GM12878 (cell line): ENCODE results near the gene IL1RAP.

ENCODE experiments used
- ATF3 ChIP-seq: IDR thresholded peaks from 2 replicates; pipeline ENCODE4 v1.6.1; 2011; ENCODE audit warnings: low read depth, mild to moderate bottlenecking, low read length, moderate library complexity, borderline replicate concordance; ENCODE audit errors: extremely low read depth
- CTCF ChIP-seq, 3 experiments: IDR thresholded peaks in 2 of 3; conservative IDR thresholded peaks in 1 of 3; 2 replicates each; pipeline ENCODE4 v1.5.1; 2011; ENCODE audit warnings: low read depth in 3 of 3, low read length in 3 of 3, mild to moderate bottlenecking in 3 of 3, control low read depth in 2 of 3, moderate library complexity in 2 of 3, inconsistent platforms in 1 of 3, mixed read lengths in 1 of 3; ENCODE audit not compliant: control insufficient read depth in 2 of 3, insufficient read depth in 1 of 3; ENCODE audit errors: extremely low read depth in 1 of 3
- EZH2 ChIP-seq: IDR thresholded peaks from 2 replicates; pipeline ENCODE4 v1.6.1; 2012; ENCODE audit warnings: low read depth, mild to moderate bottlenecking, control low read depth, inconsistent platforms, low read length, borderline replicate concordance; ENCODE audit not compliant: control insufficient read depth
- GATAD2B ChIP-seq: fragments of 450-650 bp; conservative IDR thresholded peaks from 2 replicates; pipeline ENCODE4 v1.6.1; 2017; ENCODE audit warnings: low read depth, mild to moderate bottlenecking, moderate library complexity
- REST ChIP-seq: IDR thresholded peaks from 2 replicates; pipeline ENCODE4 v1.6.1; 2012; ENCODE audit warnings: mild to moderate bottlenecking, low read depth, low read length
- SUZ12 ChIP-seq: fragments of 200-600 bp; sonication (generic); IDR thresholded peaks from one replicate; pipeline ENCODE4 v1.6.1; 2018; ENCODE audit warnings: antibody characterized with exemption, mild to moderate bottlenecking; ENCODE audit not compliant: unreplicated experiment
- TAF1 ChIP-seq: IDR thresholded peaks from 2 replicates; pipeline ENCODE4 v1.6.1; 2011; ENCODE audit warnings: mild to moderate bottlenecking, low read depth, low read length, borderline replicate concordance
- ZBTB33 ChIP-seq: fragments of 450-650 bp; IDR thresholded peaks from 2 replicates; pipeline ENCODE4 v1.6.1; 2017; ENCODE audit warnings: mild to moderate bottlenecking
- ZNF274 ChIP-seq: IDR thresholded peaks from one replicate; pipeline ENCODE4 v1.8.0; 2011; ENCODE audit not compliant: insufficient read length, insufficient read depth

GRCh38 chr3:190497811-190498210, 16.1 kb upstream of the IL1RAP start:
- TF ChIP-seq REST: no peak
- TF ChIP-seq TAF1: no peak
- TF ChIP-seq ZNF274: no peak
- TF ChIP-seq EZH2: no peak
- no peak for TF ChIP-seq CTCF (IDR thresholded peaks at IDR 0.05 in 2 of 3, conservative IDR thresholded peaks at IDR 0.05 in 1 of 3; ENCODE audit: control insufficient read depth in 2 of 3, extremely low read depth in 1 of 3, insufficient read depth in 1 of 3, low read depth in 3 of 3, low read length in 3 of 3)
- TF ChIP-seq SUZ12: no peak
- TF ChIP-seq ATF3: no peak
- no peak for TF ChIP-seq ZBTB33
- no peak for TF ChIP-seq GATAD2B
